ENCODE measurements around the gene ANKMY1. TPM values are rescaled to one million over a fixed set of nuclear protein-coding genes. Genes with fewer than 3 reads are reported as not detected.
"Not testable (repeated sequence)": the region's sequence is repeated elsewhere in the genome, so short reads cannot be mapped to it uniquely, and the experiment has no call there.

ANKMY1 gene
- total RNA-seq, 1 experiment from 2014 or later: 30.8 TPM

- peaks cover 4% of the 10 kb centered on the region; the same call in 1 of the 2 replicates for H3K36me3 ChIP-seq (ENCODE audit: insufficient read depth, low read length)
- H3K27me3 ChIP-seq (ENCODE audit: low read length): no peaks in the 10 kb centered on the region
- peaks cover 37% of the 10 kb centered on the region for H3K79me2 ChIP-seq (ENCODE audit: low read length)
- H4K20me1 ChIP-seq (ENCODE audit: insufficient read depth, low read depth, low read length): no peaks in the 10 kb centered on the region
- no peak overlapping the region for H2AFZ ChIP-seq (ENCODE audit: low read length)
- no peaks in the 10 kb centered on the region for H3K9me2 ChIP-seq (replicated peaks; ENCODE audit: insufficient read depth, low read length)
- peak overlapping the region; percentile 66 for H3K4me3 ChIP-seq (ENCODE audit: low read length)
- peak overlapping the region; percentile 84 for H3K9ac ChIP-seq (ENCODE audit: low read length)
- H3K4me1 ChIP-seq (ENCODE audit: low read length): peaks cover 55% of the 10 kb centered on the region
- DNase-seq: no peak
- H3K27ac ChIP-seq (ENCODE audit: low read length): peak overlapping the region; percentile 81; the same call in 1 of the 2 replicates
- H3K4me2 ChIP-seq (ENCODE audit: low read depth, low read length, poor library complexity, severe bottlenecking): peak overlapping the region; percentile 80
- H3K9me3 ChIP-seq (ENCODE audit: low read length): no peaks in the 10 kb centered on the region
Measured at GRCh38 chr2:240564561-240565332, 7.0 kb upstream of the ANKMY1 start.

GRCh38 chr2:240563951-240564560, 6.3 kb upstream of the ANKMY1 start:
- Histone ChIP-seq H2AFZ (ENCODE audit: low read length) (no peak overlapping the region), H4K20me1 (ENCODE audit: insufficient read depth, low read depth, low read length) (no peaks in the 10 kb centered on the region), H3K9ac (ENCODE audit: low read length) (peak overlapping the region; percentile 84; the same call in 1 of the 2 replicates), H3K79me2 (ENCODE audit: low read length) (peaks cover 37% of the 10 kb centered on the region), H3K9me3 (ENCODE audit: low read length) (no peaks in the 10 kb centered on the region), H3K9me2 (replicated peaks; ENCODE audit: insufficient read depth, low read length) (no peaks in the 10 kb centered on the region), H3K27ac (ENCODE audit: low read length) (no peak overlapping the region), H3K4me3 (ENCODE audit: low read length) (no peak overlapping the region), H3K4me1 (ENCODE audit: low read length) (peaks cover 55% of the 10 kb centered on the region), H3K36me3 (ENCODE audit: insufficient read depth, low read length) (peaks cover 6% of the 10 kb centered on the region), H3K27me3 (ENCODE audit: low read length) (no peaks in the 10 kb centered on the region), H3K4me2 (ENCODE audit: low read depth, low read length, poor library complexity, severe bottlenecking) (no peak overlapping the region)
- no peak for DNase-seq

DNA sequence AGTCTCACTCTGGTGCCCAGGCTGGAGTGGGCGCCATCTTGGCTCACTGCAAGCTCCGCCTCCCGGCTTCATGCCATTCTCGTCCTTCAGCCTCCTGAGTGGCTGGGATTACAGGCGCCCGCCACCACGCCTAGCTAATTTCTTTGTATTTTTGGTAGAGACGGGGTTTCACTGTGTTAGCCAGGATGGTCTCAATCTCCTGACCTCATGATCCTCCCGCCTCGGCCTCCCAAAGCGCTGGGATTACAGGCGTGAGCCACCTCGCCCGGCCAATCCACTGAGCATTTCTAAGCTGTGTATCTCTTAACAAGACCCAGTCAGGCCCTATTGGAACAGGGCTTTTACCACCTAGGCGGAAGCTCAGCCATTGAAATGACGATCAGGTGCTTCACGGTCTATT, 5.4 kb upstream of the ANKMY1 start:
- not testable (repeated sequence) for DNase-seq; H3K27ac ChIP-seq (ENCODE audit: low read length); H2AFZ ChIP-seq (ENCODE audit: low read length); H3K27me3 ChIP-seq (ENCODE audit: low read length); H3K4me3 ChIP-seq (ENCODE audit: low read length); H3K9me3 ChIP-seq (ENCODE audit: low read length); H3K9ac ChIP-seq (ENCODE audit: low read length); H3K4me2 ChIP-seq (ENCODE audit: low read depth, low read length, poor library complexity, severe bottlenecking); H3K9me2 ChIP-seq (replicated peaks; ENCODE audit: insufficient read depth, low read length); H4K20me1 ChIP-seq (ENCODE audit: insufficient read depth, low read depth, low read length)
- Histone ChIP-seq H3K79me2 (ENCODE audit: low read length) (peaks cover 43% of the 10 kb centered on the region), H3K36me3 (ENCODE audit: insufficient read depth, low read length) (peaks cover 14% of the 10 kb centered on the region), H3K4me1 (ENCODE audit: low read length) (peaks cover 59% of the 10 kb centered on the region)

DNA sequence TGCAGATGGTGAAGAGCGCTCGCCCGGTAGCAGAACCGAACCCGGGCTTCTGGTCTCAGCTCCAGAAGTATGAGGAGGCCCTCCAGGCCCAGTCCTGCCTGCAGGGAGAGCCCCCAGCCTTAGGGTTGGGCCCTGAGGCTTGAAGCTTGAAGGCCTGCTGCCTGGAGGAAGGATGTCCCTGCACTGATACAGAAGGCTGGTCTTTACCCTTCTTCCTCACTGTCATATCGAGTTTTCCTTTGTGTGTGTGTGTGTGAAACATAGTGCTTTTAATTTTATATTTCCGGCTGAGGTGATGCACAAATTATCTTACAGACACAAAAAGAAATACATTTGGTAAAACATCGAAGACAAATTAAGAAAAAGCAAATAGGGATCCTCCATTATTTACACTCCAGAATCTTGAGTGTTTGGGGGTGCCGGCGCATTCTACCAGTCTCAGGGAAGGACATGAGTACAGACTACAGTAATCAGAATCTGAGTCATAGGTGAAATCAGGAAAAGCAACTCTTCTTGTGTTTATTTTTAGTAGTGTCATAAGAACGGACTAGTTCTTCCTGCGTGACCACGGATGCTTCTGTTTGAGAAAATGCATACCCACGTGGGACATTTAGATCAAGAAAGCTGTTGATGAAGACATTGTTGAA, 3.7 kb upstream of the ANKMY1 start:
- DNase-seq: peak; percentile 54
- peak overlapping the region; percentile 83 for H3K4me3 ChIP-seq (ENCODE audit: low read length)
- no peaks in the 10 kb centered on the region for H3K9me2 ChIP-seq (replicated peaks; ENCODE audit: insufficient read depth, low read length)
- no peak overlapping the region for H2AFZ ChIP-seq (ENCODE audit: low read length)
- peaks cover 44% of the 10 kb centered on the region for H3K4me1 ChIP-seq (ENCODE audit: low read length)
- peak overlapping the region; percentile 86 for H3K9ac ChIP-seq (ENCODE audit: low read length)
- no peaks in the 10 kb centered on the region for H3K9me3 ChIP-seq (ENCODE audit: low read length)
- H3K36me3 ChIP-seq (ENCODE audit: insufficient read depth, low read length): peaks cover 16% of the 10 kb centered on the region
- no peaks in the 10 kb centered on the region for H3K27me3 ChIP-seq (ENCODE audit: low read length)
- H4K20me1 ChIP-seq (ENCODE audit: insufficient read depth, low read depth, low read length): no peaks in the 10 kb centered on the region
- H3K27ac ChIP-seq (ENCODE audit: low read length): peak overlapping the region; percentile 89
- H3K79me2 ChIP-seq (ENCODE audit: low read length): peaks cover 55% of the 10 kb centered on the region
- H3K4me2 ChIP-seq (ENCODE audit: low read depth, low read length, poor library complexity, severe bottlenecking): peak overlapping the region; percentile 90

DNA sequence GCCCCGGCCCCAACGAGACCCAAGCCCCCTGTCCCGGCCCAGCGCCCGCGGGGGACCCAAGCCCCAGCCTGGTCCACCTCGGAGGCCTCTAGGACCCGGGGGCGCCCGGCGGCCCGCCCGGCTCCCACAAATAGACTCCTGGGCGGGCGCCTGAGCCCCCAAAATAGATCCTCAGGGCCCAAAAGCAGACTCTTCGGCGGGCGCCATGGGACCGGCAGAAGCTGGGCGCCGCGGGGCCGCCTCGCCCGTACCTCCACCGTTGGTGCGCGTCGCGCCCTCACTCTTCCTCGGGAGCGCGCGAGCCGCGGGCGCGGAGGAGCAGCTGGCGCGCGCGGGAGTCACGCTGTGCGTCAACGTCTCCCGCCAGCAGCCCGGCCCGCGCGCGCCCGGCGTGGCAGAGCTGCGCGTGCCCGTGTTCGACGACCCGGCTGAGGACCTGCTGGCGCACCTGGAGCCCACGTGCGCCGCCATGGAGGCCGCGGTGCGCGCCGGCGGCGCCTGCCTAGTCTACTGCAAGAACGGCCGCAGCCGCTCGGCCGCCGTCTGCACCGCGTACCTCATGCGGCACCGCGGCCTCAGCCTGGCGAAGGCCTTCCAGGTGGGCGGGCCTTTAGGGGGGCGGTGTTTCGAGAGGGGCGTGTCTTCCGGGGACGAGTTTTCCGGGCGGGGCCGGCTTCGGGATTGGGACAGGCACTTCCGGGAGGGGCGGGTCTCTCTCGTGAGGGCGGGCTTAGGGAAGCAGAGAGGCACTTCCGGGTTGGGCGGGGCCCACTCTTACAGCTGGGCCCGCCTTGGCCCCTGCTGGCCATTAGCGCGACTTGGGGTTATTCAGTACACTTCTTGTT, 2.9 kb upstream of the ANKMY1 start:
- Histone ChIP-seq H3K27ac (ENCODE audit: low read length) (peak overlapping the region; percentile 89), H3K36me3 (ENCODE audit: insufficient read depth, low read length) (peaks cover 21% of the 10 kb centered on the region), H3K79me2 (ENCODE audit: low read length) (peaks cover 63% of the 10 kb centered on the region), H3K4me2 (ENCODE audit: low read depth, low read length, poor library complexity, severe bottlenecking) (peak overlapping the region; percentile 90), H2AFZ (ENCODE audit: low read length) (no peak overlapping the region), H3K4me3 (ENCODE audit: low read length) (peak overlapping the region; percentile 83), H3K9me2 (replicated peaks; ENCODE audit: insufficient read depth, low read length) (no peaks in the 10 kb centered on the region), H4K20me1 (ENCODE audit: insufficient read depth, low read depth, low read length) (no peaks in the 10 kb centered on the region), H3K27me3 (ENCODE audit: low read length) (no peaks in the 10 kb centered on the region), H3K9me3 (ENCODE audit: low read length) (no peaks in the 10 kb centered on the region), H3K4me1 (ENCODE audit: low read length) (peaks cover 38% of the 10 kb centered on the region), H3K9ac (ENCODE audit: low read length) (peak overlapping the region; percentile 98)
- DNase-seq: peak; percentile 99

DNA sequence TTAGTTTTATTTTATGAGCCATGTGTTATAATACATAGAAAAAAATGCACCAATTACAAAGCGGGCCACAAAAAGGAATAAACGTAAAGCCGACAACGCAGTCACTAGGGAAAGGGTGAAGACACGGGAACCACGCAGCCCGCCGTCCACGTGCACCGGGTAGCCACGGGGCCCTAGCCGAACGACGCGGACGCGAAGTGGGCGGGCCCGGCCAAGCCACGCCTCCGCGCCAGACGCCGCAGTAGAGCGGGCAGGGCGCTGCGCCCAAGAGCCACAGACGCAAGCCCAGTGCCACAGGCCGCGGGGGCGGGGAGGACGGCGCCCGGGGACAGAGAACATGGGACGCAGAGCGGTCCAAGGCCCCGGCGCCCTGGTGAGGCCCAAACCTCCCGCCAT, 2.3 kb upstream of the ANKMY1 start, which contains the start of gene DUSP28:
Gene DUSP28, plus strand, starts transcription at position 274 of the 396 bp plus-strand sequence. CDS start 328 bp downstream, outside the sequence.
- Histone ChIP-seq H3K27me3 (ENCODE audit: low read length) (no peaks in the 10 kb centered on the region), H3K9me3 (ENCODE audit: low read length) (no peaks in the 10 kb centered on the region), H4K20me1 (ENCODE audit: insufficient read depth, low read depth, low read length) (no peaks in the 10 kb centered on the region), H3K79me2 (ENCODE audit: low read length) (peaks cover 69% of the 10 kb centered on the region), H3K9me2 (replicated peaks; ENCODE audit: insufficient read depth, low read length) (no peaks in the 10 kb centered on the region), H3K27ac (ENCODE audit: low read length) (peak within 1 kb of the TSS; percentile 89), H3K36me3 (ENCODE audit: insufficient read depth, low read length) (peaks cover 27% of the 10 kb centered on the region), H3K4me2 (ENCODE audit: low read depth, low read length, poor library complexity, severe bottlenecking) (peak within 1 kb of the TSS; percentile 90), H3K4me3 (ENCODE audit: low read length) (peak within 1 kb of the TSS; percentile 83), H3K4me1 (ENCODE audit: low read length) (peaks cover 32% of the 10 kb centered on the region), H2AFZ (ENCODE audit: low read length) (no peak within 1 kb of the TSS), H3K9ac (ENCODE audit: low read length) (peak within 1 kb of the TSS; percentile 98)
- peak; percentile 97 for DNase-seq

- H3K79me2 ChIP-seq (ENCODE audit: low read length): peaks cover 77% of the 10 kb centered on the region
- H4K20me1 ChIP-seq (ENCODE audit: insufficient read depth, low read depth, low read length): no peaks in the 10 kb centered on the region
Measured at GRCh38 chr2:240559286-240559685, 1.5 kb upstream of the ANKMY1 start.

More at GRCh38 chr2:240559286-240559685, 1.5 kb upstream of the ANKMY1 start:
- Histone ChIP-seq H3K4me2 (ENCODE audit: low read depth, low read length, poor library complexity, severe bottlenecking) (peak overlapping the region; percentile 90), H3K9me2 (replicated peaks; ENCODE audit: insufficient read depth, low read length) (no peaks in the 10 kb centered on the region), H3K4me3 (ENCODE audit: low read length) (peak overlapping the region; percentile 83), H3K4me1 (ENCODE audit: low read length) (peaks cover 27% of the 10 kb centered on the region), H3K9ac (ENCODE audit: low read length) (peak overlapping the region; percentile 98), H3K27ac (ENCODE audit: low read length) (peak overlapping the region; percentile 44; the same call in 1 of the 2 replicates), H2AFZ (ENCODE audit: low read length) (no peak overlapping the region), H3K27me3 (ENCODE audit: low read length) (no peaks in the 10 kb centered on the region), H3K36me3 (ENCODE audit: insufficient read depth, low read length) (peaks cover 33% of the 10 kb centered on the region), H3K9me3 (ENCODE audit: low read length) (no peaks in the 10 kb centered on the region)
- no peak for DNase-seq

All from Karpas-422 (cell line).